H1 (cell line): ENCODE results near the gene SELENBP1. TPM values are rescaled to one million over a fixed set of nuclear protein-coding genes. Genes with fewer than 3 reads are reported as not detected.
A peak's percentile ranks its signal among the peaks of the same experiment; 100 is the strongest.

ENCODE experiments used
- CTCF ChIA-PET: fragments of 300-600 bp; sonication (Branson Sonifier 250); formaldehyde crosslinking; loops from one replicate; lab custom pipeline; 2021; ENCODE audit not compliant: partially characterized antibody; lab: Charles Lee
- POLR2A ChIA-PET: fragments of 300-600 bp; sonication (Branson Sonifier 250); formaldehyde crosslinking; loops from one replicate; lab custom pipeline; 2021; ENCODE audit warnings: inconsistent platforms; ENCODE audit not compliant: partially characterized antibody; lab: Charles Lee
- DNase-seq, 2 experiments: peaks; one replicate each; pipeline versions ENCODE4 v3.0.0 to v3.0.0-alpha.2; 2010 to 2022; ENCODE audit warnings: low spot score in 2 of 2, low read depth in 1 of 2, mixed read lengths in 1 of 2
- FAIRE-seq: peaks from 2 replicates; lab custom pipeline; 2011; peaks lifted over from hg19 to GRCh38; lab: Jason Lieb, UNC
- H2AFZ ChIP-seq: 2 replicates; pipeline ENCODE4 v1.8.1; 2012; ENCODE audit warnings: low read length, inconsistent platforms
- H2AK5ac ChIP-seq: 2 replicates; pipeline ENCODE4 v1.6.1; 2013; ENCODE audit warnings: low read depth, low read length
- H2BK120ac ChIP-seq: replicated peaks from 2 replicates; pipeline ENCODE3; 2013; ENCODE audit warnings: low read depth, low read length, inconsistent platforms
- H2BK12ac ChIP-seq: 2 replicates; pipeline ENCODE4 v1.6.1; 2013; ENCODE audit warnings: low read depth, low read length
- H2BK15ac ChIP-seq: 2 replicates; pipeline ENCODE4 v1.6.1; 2013; ENCODE audit warnings: low read length
- H2BK20ac ChIP-seq: 2 replicates; pipeline ENCODE4 v1.6.1; 2013; ENCODE audit warnings: low read length
- H2BK5ac ChIP-seq: 2 replicates; pipeline ENCODE4 v1.6.1; 2013; ENCODE audit warnings: low read depth, low read length
- H3K14ac ChIP-seq: 2 replicates; pipeline ENCODE4 v1.6.1; 2013; ENCODE audit warnings: inconsistent platforms; ENCODE audit not compliant: insufficient read length
- H3K18ac ChIP-seq: 2 replicates; pipeline ENCODE4 v1.6.1; 2013; ENCODE audit warnings: low read length; ENCODE audit errors: extremely low read depth
- H3K23ac ChIP-seq: 2 replicates; pipeline ENCODE4 v1.6.1; 2013; ENCODE audit warnings: inconsistent platforms; ENCODE audit not compliant: insufficient read length
- H3K23me2 ChIP-seq: 2 replicates; pipeline ENCODE4 v1.6.1; 2013; ENCODE audit warnings: low read depth, low read length
- H3K27ac ChIP-seq: 2 replicates; pipeline ENCODE4 v1.6.1; 2011; ENCODE audit warnings: low read depth, low read length, inconsistent platforms
- H3K27me3 ChIP-seq, 4 experiments: replicated peaks in 1 of 4; 1 replicate in 1 of 4; 2 replicates in 3 of 4; pipeline versions ENCODE4 v1.6.1 to v1.8.1; 2011 to 2013; ENCODE audit warnings: low read length in 3 of 4, mild to moderate bottlenecking in 3 of 4, inconsistent platforms in 2 of 4, mixed read lengths in 2 of 4, moderate library complexity in 1 of 4; ENCODE audit not compliant: control insufficient read depth in 3 of 4, insufficient read depth in 3 of 4; ENCODE audit errors: extremely low read depth in 1 of 4
- H3K36me3 ChIP-seq, 4 experiments: 2 replicates each; pipeline versions ENCODE4 v1.6.1 to v1.8.1; 2011 to 2013; ENCODE audit warnings: mild to moderate bottlenecking in 4 of 4, low read length in 3 of 4, moderate library complexity in 2 of 4, control low read depth in 1 of 4, inconsistent platforms in 1 of 4; ENCODE audit not compliant: insufficient read depth in 4 of 4, control insufficient read depth in 2 of 4
- H3K4ac ChIP-seq: replicated peaks from 2 replicates; pipeline ENCODE3; 2013; ENCODE audit warnings: low read length, low read depth, mixed read lengths, inconsistent platforms; ENCODE audit not compliant: insufficient read length
- H3K4me1 ChIP-seq, 4 experiments: replicated peaks in 1 of 4; 1 replicate in 1 of 4; 2 replicates in 3 of 4; pipeline versions ENCODE4 v1.6.1 to v1.8.1; 2011 to 2013; ENCODE audit warnings: low read length in 3 of 4, inconsistent platforms in 2 of 4, mixed read lengths in 1 of 4; ENCODE audit not compliant: insufficient read depth in 4 of 4, control insufficient read depth in 3 of 4
- H3K4me2 ChIP-seq, 2 experiments: 2 replicates each; pipeline versions ENCODE4 v1.6.1 to v1.8.1; 2011 to 2013; ENCODE audit warnings: low read depth in 2 of 2, low read length in 2 of 2, control low read depth in 1 of 2, inconsistent platforms in 1 of 2, mild to moderate bottlenecking in 1 of 2; ENCODE audit not compliant: insufficient read depth in 1 of 2
- H3K4me3 ChIP-seq, 4 experiments: fragments of 200-600, 300-600 bp in 1 of 4; sonication (generic), shearing (Covaris generic), sonication (Bioruptor Twin) in 1 of 4; 2 replicates each; pipeline versions ENCODE4 v1.5.1 to v1.8.1; 2011 to 2016; ENCODE audit warnings: low read length in 4 of 4, low read depth in 3 of 4, control low read depth in 2 of 4, inconsistent platforms in 2 of 4, mild to moderate bottlenecking in 2 of 4, mixed read lengths in 1 of 4, moderate library complexity in 1 of 4; ENCODE audit not compliant: insufficient read depth in 2 of 4; ENCODE audit errors: extremely low read depth in 1 of 4
- H3K56ac ChIP-seq: replicated peaks from 2 replicates; pipeline ENCODE3; 2013; ENCODE audit warnings: low read depth, mild to moderate bottlenecking, mixed read lengths, low read length, inconsistent platforms; ENCODE audit not compliant: insufficient read length
- H3K79me1 ChIP-seq: 2 replicates; pipeline ENCODE4 v1.6.1; 2013; ENCODE audit warnings: low read depth, low read length, control low read depth
- H3K79me2 ChIP-seq, 2 experiments: 2 replicates each; pipeline versions ENCODE4 v1.6.1 to v1.8.1; 2012 to 2013; ENCODE audit warnings: low read length in 2 of 2, mild to moderate bottlenecking in 2 of 2, inconsistent platforms in 1 of 2; ENCODE audit not compliant: insufficient read depth in 2 of 2, control insufficient read depth in 1 of 2
- H3K9ac ChIP-seq, 4 experiments: replicated peaks in 1 of 4; 1 replicate in 1 of 4; 2 replicates in 3 of 4; pipeline versions ENCODE4 v1.6.1 to v1.8.1; 2011 to 2013; ENCODE audit warnings: low read depth in 3 of 4, low read length in 3 of 4, control low read depth in 2 of 4, mild to moderate bottlenecking in 2 of 4, moderate library complexity in 2 of 4, inconsistent platforms in 1 of 4; ENCODE audit errors: extremely low read depth in 1 of 4
- H3K9me3 ChIP-seq, 2 experiments: 2 replicates each; pipeline versions ENCODE4 v1.6.1 to v1.8.1; 2012 to 2013; ENCODE audit warnings: mild to moderate bottlenecking in 2 of 2, moderate library complexity in 2 of 2, control low read depth in 1 of 2, inconsistent platforms in 1 of 2, low read depth in 1 of 2, low read length in 1 of 2, mixed read lengths in 1 of 2; ENCODE audit not compliant: insufficient read depth in 2 of 2
- H4K20me1 ChIP-seq, 2 experiments: replicated peaks in 1 of 2; 2 replicates each; pipeline versions ENCODE3 to v1.8.1; 2011 to 2013; ENCODE audit warnings: inconsistent platforms in 2 of 2, low read length in 2 of 2, mild to moderate bottlenecking in 1 of 2; ENCODE audit not compliant: insufficient read depth in 2 of 2, control insufficient read depth in 1 of 2
- H4K5ac ChIP-seq: 2 replicates; pipeline ENCODE4 v1.6.1; 2013; ENCODE audit warnings: low read length, low read depth, mixed read lengths, inconsistent platforms; ENCODE audit not compliant: insufficient read length
- H4K8ac ChIP-seq: 2 replicates; pipeline ENCODE4 v1.8.0; 2013; ENCODE audit warnings: mild to moderate bottlenecking, moderate library complexity, low read length, inconsistent platforms; ENCODE audit not compliant: insufficient read depth; ENCODE audit errors: extremely low read depth
- H4K91ac ChIP-seq: replicated peaks from 2 replicates; pipeline ENCODE3; 2013; ENCODE audit warnings: low read length, mixed read lengths, inconsistent platforms; ENCODE audit not compliant: insufficient read length
- CBX5 ChIP-seq: fragments of 300-800, 300-1000 bp; sonication (generic); IDR thresholded peaks from 2 replicates; pipeline ENCODE4 v1.7.1; 2016; ENCODE audit warnings: antibody characterized with exemption, low read length, low read depth
- CEBPB ChIP-seq: IDR thresholded peaks from 2 replicates; pipeline ENCODE4 v1.6.1; 2012; ENCODE audit warnings: low read depth, low read length
- CTCF ChIP-seq, 3 experiments: IDR thresholded peaks; 1 replicate in 2 of 3; 2 replicates in 1 of 3; pipeline versions ENCODE4 v1.5.1 to v1.6.1; 2011; ENCODE audit warnings: low read length in 3 of 3, mild to moderate bottlenecking in 3 of 3, inconsistent platforms in 2 of 3, low read depth in 1 of 3, moderate library complexity in 1 of 3; ENCODE audit not compliant: insufficient read depth in 1 of 3; ENCODE audit errors: control extremely low read depth in 1 of 3
- KDM4A ChIP-seq: IDR thresholded peaks from one replicate; pipeline ENCODE4 v1.7.1; 2012; ENCODE audit warnings: low read depth, mild to moderate bottlenecking, moderate library complexity, low read length, inconsistent platforms; ENCODE audit not compliant: severe bottlenecking
- MAFK ChIP-seq: IDR thresholded peaks from 2 replicates; pipeline ENCODE4 v1.6.1; 2012; ENCODE audit warnings: low read depth, mild to moderate bottlenecking, improper control_type of control experiment, low read length
- PHF8 ChIP-seq: fragments of 200-600 bp; sonication (generic); conservative IDR thresholded peaks from 2 replicates; pipeline ENCODE4 v1.7.1; 2012; ENCODE audit warnings: low read depth, mild to moderate bottlenecking, inconsistent platforms, low read length, moderate library complexity
- POLR2AphosphoS5 ChIP-seq: IDR thresholded peaks from 2 replicates; pipeline ENCODE4 v1.6.1; 2011; ENCODE audit warnings: low read depth, low read length
- RAD21 ChIP-seq, 2 experiments: IDR thresholded peaks in 1 of 2; conservative IDR thresholded peaks in 1 of 2; 2 replicates each; pipeline ENCODE4 v1.6.1; 2011; ENCODE audit warnings: low read depth in 2 of 2, low read length in 2 of 2, improper control_type of control experiment in 1 of 2, inconsistent platforms in 1 of 2, mild to moderate bottlenecking in 1 of 2, moderate library complexity in 1 of 2
- SAP30 ChIP-seq: fragments of 300-600 bp; sonication (generic); IDR thresholded peaks from 2 replicates; pipeline ENCODE4 v1.7.1; 2012; ENCODE audit warnings: low read length, moderate library complexity, mild to moderate bottlenecking, inconsistent platforms; ENCODE audit not compliant: insufficient read depth, insufficient replicate concordance
- TBP ChIP-seq: IDR thresholded peaks from 2 replicates; pipeline ENCODE4 v1.6.1; 2011; ENCODE audit warnings: low read depth, low read length, improper control_type of control experiment
- WGBS, 2 experiments: shearing (Covaris generic) in 1 of 2; methylation state at CpG; one replicate each; pipeline versions ENCODE4 v1.1.6 to v1.1.7; 2013 to 2015; ENCODE audit warnings: low lambda C conversion rate in 2 of 2, mixed read lengths in 2 of 2, inconsistent platforms in 1 of 2, low coverage in 1 of 2, missing lambda C conversion rate in 1 of 2; ENCODE audit not compliant: insufficient replicate concordance in 2 of 2, insufficient coverage in 1 of 2, insufficient read length in 1 of 2; ENCODE audit errors: extremely low coverage in 1 of 2, missing lambda C conversion rate in 1 of 2; 5-methylcytosine and 5-hydroxymethylcytosine counted together
- polyA plus RNA-seq, 7 experiments: library from polyadenylated mRNA; depleted of rRNA in 3 of 7; stranded (reverse) in 5 of 7; unstranded in 2 of 7; fragments of >200 nt in 5 of 7; fragments of 200-250 nt in 2 of 7; gene quantifications; 1 replicate in 5 of 7; 2 replicates in 1 of 7; 4 replicates in 1 of 7; pipeline versions ENCODE4 v1.2.1 to v1.2.3, GENCODE V29; 2011 to 2013; ENCODE audit warnings: missing spikeins in 2 of 7, mixed read lengths in 2 of 7
- total RNA-seq: library from RNA; stranded (reverse); fragmentation: NEBNext Ultra II Directional; extraction: Animal tissue kit (Norgen Biotek cat#: 25700); gene quantifications from 2 replicates; pipeline ENCODE4 v1.2.1, GENCODE V29; 2021

SELENBP1 gene
- total and polyA plus RNA-seq, 2 of the 8 experiments (the other 6 are each of a cell fraction or from before 2014, with no cell fraction given): 20.0 to 32.4 TPM

- H3K4me2 ChIP-seq: no peak overlapping the region; a peak in 1 of 4 replicates
- POLR2A ChIA-PET: interaction anchor here (0.6 to 2.1 kb wide), 8 partner anchors 8 to 76 kb away, joined by 3 to 12 read pairs (median 4); partner anchors contain the start of genes PI4KB, PSMB4 and RFX5
- CTCF ChIA-PET: interaction anchor here (0.7 to 1.3 kb wide), 3 partner anchors 25 to 34 kb away, joined by 3 read pairs; no protein-coding TSS in a partner anchor
- TF ChIP-seq MAFK (no peak), PHF8 (no peak), POLR2AphosphoS5 (no peak), RAD21 (IDR thresholded peaks at IDR 0.05 in 1 of 2, conservative IDR thresholded peaks at IDR 0.05 in 1 of 2; ENCODE audit: low read depth in 2 of 2, low read length in 2 of 2) (no peak), TBP (no peak), CTCF (IDR thresholded peaks at IDR 0.05; ENCODE audit: control extremely low read depth in 1 of 3, insufficient read depth in 1 of 3, low read depth in 1 of 3, low read length in 3 of 3) (no peak), SAP30 (no peak), CBX5 (no peak), CEBPB (no peak), KDM4A (no peak)
Observed at GRCh38 chr1:151373196-151373595, 691 bp upstream of the SELENBP1 start.

More at GRCh38 chr1:151373196-151373595, 691 bp upstream of the SELENBP1 start:
- Histone ChIP-seq H2AFZ (peak overlapping the region; percentile 14; the same call in 1 of the 2 replicates), H3K9ac (peak overlapping the region in 2 of 4 experiments; percentile 28 to 49; a peak in 3 of 7 replicates), H3K4me3 (no peak overlapping the region), H3K23ac (no peak overlapping the region), H2BK5ac (no peak overlapping the region), H3K79me2 (no peaks in the 10 kb centered on the region), H3K79me1 (no peaks in the 10 kb centered on the region), H2BK15ac (peak overlapping the region; percentile 95; the same call in 1 of the 2 replicates), H4K5ac (no peak overlapping the region), H3K14ac (no peak overlapping the region), H2BK20ac (no peak overlapping the region; the same call in 1 of the 2 replicates), H3K36me3 (no peaks in the 10 kb centered on the region; a peak in 1 of 8 replicates), H3K23me2 (peaks cover 2% of the 10 kb centered on the region; the same call in 1 of the 2 replicates), H4K91ac (peak overlapping the region; percentile 77), H2AK5ac (0 out of 2 replicates have a peak overlapping the region, but pooled peaks have one; percentile 1), H2BK12ac (peak overlapping the region; percentile 13; the same call in 1 of the 2 replicates), H3K4me1 (peaks cover 0 to 11% (median 8%) of the 10 kb centered on the region in 4 experiments; a peak in 6 of 7 replicates), H3K4ac (peak overlapping the region; percentile 96), H4K8ac (peak overlapping the region; percentile 14; the same call in 1 of the 2 replicates), H2BK120ac (peak overlapping the region; percentile 85), H3K27ac (no peak overlapping the region), H3K27me3 (no peaks in the 10 kb centered on the region), H3K9me3 (no peaks in the 10 kb centered on the region), H4K20me1 (no peaks in the 10 kb centered on the region), H3K56ac (peak overlapping the region; percentile 53), H3K18ac (no peak overlapping the region)
- FAIRE-seq (no peak), DNase-seq (no peak)
- WGBS, 2 experiments: 96% methylated on average over 14 of the region's 14 CpGs; no CpG with 5 or more reads in 1 of the 2 experiments
